Measurements from ENCODE around the gene CALD1.

CALD1 gene

DNA sequence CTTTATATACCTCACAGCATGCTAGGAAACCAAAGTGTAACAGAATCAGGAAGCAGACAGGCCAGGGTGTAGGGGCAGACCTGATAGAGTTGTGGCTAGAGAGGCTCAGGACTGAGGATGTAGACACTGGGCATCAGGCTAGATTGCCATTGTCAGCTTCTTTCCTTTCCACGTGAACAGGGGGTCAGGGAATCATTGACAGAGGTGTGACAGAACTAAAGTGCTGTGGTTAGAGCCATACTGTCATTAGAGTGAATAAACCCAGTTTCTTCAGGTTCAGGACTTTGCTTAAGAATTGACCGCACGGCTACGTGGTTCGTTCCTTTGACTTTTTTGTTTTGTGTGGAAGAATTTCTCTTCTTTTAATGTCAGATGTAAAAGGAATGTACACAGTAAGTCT, 90.7 kb downstream of the CALD1 start:
- no peak for DNase-seq

DNA sequence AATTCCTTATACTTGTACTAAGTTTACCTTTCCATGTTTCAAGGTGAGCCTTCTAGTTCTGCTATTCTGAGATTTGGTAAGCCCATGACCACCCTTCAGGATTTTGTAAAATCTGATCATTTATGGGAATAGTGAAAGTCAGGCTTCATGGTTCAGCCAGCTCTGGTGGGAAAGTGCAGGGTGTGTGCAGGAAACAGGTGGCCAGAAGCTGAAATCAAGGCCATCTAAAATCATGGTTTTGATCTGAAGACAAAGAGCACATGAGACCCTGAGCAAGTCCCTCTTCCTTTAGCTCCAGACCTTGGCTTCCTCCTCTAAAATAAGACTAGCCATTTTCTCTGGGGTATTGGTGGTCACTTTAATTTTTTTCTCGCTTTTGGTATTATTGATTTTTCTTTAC, 91.3 kb downstream of the CALD1 start:
- DNase-seq: no peak

DNA sequence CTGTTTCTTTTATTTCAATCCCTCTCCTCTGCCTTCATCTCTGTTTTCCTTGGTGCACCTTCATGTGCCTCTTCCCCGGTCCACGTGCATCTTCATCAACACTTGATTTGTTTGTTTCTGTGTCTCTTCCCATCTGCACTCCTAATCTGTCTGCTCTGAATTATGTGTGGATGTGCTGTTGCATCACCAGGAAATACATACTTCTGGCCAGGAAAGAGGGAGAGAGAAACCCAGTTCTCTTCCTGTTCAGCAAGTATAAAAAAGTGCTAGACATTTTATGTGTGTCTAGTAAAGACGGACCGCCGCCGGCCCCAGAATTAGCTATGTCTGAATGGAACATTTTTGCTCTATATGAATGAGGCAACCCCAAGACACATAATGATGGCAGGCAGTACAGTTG, 93.8 kb downstream of the CALD1 start:
- DNase-seq: no peak

DNA sequence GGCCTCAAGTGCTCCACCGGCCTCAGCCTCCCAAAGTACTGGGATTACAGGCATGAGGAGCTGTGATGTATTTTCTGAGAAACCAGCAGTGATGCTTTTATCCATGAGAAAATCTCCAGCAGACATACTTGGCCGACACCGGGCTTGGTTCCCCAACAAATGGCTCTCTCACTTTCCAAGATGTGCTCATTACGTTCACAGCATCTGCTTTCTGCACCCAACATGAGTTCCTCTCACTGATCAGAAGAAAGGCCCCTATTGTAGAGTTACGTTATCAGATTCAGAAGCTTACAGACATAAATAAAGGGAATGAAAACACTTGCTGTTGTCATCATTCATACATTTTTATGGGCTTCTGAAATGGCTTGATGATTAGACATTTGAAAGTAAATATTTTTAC, 95.0 kb downstream of the CALD1 start:
- no peak for DNase-seq

DNA sequence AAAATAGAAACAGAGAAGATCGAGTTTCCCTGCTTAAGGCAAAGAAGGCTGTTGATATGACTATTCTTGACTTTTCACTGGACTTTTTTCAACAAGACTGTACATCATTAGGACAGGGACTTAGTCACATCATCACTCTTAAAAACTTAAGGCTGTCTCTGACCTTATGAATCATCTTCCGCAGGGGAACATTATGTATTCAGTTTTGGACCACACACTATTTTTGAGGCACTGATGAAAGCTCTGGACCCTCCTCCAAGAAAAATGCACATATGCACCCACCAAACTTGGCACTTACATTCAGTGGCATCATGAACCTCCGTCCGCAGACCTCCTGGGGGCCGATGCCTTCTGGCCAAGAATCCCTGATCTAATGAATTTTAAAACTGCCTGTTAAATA, 96.4 kb downstream of the CALD1 start:
- no peak for DNase-seq

DNA sequence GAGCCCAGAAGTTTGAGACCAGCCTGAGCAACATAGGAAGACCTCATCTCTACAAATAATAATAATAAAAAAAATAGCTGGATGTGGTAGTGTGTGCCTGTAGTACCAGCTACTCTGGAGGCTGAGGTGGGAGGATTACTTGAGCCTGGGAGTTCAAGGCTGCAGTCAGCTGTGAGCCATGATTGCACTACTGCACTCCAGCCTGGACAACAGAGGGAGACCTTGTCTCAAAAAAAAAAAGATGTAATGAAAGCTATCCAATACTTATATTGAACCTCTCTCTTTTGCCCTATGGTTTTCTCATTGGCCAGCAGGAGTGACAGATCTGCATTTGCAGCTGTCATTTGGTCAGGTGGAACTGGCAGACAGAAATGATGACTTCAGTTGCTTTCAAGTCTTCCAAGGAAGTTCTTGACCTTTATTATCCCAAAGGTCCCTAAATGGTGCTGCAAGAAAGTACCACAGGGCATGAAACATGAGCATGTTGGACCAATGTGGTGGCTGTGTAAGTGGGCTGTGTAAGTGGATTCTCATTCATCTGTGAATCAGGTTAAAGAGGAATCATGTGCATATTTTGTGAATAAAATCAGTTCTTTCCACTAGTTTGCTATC, 99.4 kb downstream of the CALD1 start:
- DNase-seq: no peak

DNA sequence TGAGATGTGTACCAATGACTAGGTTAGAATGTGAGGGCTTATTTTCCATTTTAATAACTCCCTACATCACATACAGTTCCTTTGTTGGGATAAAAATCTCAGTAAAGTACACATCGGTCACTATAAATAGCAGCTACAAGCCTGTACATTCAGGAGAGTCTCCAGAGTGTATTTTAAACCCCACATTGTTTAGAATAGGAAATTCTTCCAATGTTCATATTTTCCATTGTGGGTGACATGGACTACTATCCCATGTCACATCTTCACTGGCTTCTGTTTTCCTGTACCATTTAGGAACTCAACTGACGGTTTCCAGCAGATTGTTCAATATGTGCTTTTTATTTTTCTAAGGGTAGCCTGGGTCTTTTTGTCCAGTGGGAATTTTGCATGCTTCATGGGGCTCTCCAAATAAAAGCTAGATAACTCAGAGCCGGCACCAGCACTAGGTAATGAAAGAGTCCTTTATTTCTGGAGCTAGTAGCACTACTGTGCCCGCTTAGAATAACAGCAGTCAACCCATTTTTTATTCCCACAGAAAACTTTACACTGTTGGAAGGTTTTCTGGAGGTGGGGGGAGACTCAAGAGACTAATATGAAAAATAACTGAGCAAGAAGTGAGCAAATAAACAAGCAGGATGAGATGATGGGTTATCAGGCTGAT, 100.5 kb downstream of the CALD1 start:
- no peak for DNase-seq

DNA sequence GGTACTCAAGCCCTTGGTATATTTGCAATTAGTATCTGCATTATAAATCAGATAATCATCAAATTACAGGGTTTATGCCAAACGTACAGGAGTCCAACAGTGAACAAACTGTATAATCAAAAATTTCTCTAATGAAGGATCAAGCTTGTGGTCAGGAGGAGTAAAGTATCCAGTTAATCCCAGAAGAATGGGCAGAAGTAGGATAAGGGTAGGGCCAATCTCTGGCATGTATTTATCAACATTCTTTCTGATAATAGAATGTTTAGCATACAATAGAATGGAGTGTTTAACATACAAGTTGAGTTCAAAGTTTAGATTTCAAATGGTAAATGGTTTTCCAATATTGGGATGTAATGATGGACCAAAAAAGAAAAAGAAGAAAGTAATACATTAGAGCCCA, 103.0 kb downstream of the CALD1 start:
- DNase-seq: no peak

DNA sequence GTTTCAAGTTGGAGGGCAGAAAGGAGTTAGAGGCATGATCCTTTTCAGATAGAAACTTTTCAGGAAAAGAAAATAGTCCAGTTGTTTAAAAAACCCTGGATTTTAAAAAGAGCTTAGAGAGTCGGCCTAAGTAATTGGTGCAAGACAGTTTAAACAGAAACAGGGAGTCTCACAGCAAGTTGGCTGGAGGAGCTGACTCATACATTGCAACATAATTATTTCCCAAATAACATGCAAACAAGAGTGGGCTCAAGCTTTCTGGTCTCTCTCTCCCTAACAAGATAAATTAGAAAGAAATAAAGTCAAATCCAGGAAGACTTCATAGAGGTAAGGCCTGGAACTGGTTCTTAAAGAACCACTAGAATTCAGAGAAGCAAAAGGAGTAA, 106.5 kb downstream of the CALD1 start:
- DNase-seq: no peak

DNA sequence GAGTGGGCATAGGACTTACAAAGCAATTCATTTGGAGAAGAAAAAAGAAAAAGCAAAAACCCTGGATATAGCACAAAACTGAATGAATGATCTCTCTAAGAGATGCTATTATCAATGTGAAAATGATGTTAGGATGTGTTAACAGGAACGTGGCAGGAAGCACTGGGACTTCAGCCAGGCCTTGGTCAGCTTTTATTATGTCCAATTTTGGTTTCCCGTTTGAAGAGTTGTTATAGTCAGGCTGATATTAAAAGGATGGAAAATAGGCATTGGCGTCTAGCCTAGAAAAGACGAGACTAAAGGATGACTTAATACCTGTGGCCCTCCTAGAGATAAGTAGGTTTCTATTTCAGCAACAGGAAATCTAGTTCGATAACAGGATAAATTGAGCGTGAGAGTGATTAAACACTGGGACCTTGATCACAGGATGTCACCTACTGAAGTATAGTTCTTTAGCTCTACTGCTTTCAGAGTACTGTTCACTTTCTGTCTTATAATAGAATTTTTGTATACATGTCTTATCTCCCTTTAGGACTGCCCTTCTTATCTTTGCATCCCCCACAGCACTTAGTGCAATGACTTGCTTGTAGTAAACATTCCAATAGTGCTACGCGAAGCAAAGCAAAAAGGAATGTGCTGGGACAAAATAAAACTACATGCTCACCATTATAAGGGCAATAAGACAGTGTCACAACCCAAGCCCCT, 107.1 kb downstream of the CALD1 start:
- DNase-seq: no peak

DNA sequence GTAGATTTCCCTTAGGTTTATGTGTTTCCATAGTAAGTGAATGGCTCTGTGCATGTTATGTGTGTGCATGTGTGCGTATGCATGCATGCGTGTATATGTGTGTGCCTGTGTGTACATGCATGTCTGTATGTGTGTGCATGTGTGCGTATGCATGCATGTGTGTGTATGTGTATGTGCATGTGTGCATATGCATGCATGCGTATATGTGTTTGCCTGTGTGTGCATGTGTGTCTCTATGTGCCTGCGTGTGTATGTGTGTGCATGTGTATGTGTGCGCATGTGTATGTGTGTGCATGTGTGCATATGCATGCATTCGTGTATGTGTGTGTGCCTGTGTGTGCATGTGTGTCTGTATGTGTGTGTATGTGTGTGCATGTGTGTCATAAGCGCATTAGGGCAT, 108.1 kb downstream of the CALD1 start:
- no peak for DNase-seq

DNA sequence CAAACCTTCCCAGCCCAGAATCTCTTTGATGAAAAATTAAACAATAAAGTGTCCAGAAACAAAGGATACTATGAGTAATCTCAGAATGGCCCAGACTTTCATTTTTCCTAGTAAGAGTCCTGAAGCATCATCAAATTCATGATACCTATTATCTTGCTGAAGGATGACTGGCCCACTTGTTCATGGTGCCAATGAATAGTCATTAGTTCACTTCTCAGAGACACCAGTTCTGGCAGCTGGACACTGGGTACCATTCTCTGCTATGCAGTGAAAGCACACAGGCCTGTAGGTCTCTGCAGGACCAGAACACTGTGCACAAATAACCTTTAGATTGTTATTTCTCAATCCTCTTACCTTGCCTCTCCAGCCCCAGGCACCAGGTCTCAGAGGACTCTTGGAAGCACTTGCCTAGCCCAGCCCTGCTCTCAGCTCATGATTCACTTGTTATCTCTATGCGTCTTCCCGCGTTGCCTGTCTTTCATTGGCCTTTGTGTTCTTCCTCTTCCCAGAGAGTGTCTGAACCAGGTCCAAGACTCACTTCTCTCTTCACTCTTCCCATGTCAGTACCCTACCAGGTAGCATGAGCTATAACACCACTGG, 108.8 kb downstream of the CALD1 start:
- no peak for DNase-seq

DNA sequence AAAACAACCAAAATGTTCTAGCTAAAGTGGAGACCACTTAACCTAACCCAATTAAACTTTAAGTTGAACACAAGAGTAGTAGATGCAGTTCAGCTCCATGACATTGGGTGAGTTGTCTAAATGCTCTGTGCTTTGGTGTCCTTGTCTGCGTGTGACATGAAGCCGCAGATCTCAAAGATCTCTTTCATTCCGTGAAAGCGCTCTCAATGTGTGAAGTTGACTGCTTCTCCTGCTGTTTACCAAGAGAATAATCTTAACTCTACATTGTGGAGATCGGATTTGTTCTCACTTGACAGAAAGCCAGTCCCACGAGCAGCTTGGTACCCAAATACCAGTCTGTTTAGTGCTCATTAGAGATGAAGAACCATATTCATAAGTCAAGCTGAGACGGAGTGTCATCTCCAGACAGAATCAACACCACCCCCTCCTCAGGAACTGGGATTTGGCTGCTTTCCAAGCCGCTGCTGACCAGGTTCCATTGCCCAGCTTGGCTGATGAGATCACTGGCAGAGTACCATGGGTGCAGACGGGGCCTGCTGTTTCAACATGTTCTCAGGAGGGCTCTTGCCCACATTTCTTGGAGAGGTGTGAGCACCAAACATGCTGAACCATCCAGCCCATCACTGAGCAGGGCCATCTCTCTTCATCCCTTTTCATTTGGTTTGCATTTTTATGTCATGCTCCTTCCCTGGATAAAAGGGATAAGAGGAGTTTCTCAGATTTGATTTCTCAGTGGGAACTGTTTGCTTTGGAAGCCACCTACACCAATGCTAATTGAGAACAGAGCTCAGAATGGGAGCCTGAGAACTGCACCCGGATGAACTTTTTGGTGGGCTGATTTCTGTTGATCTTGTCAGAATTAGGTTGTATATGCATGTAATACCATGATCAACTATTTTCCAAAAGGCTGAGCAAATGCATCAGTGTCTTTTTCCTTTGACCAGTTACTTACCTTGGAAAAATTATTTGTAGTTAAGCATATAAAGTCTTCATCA, 111.1 kb downstream of the CALD1 start:
- no peak for DNase-seq

DNA sequence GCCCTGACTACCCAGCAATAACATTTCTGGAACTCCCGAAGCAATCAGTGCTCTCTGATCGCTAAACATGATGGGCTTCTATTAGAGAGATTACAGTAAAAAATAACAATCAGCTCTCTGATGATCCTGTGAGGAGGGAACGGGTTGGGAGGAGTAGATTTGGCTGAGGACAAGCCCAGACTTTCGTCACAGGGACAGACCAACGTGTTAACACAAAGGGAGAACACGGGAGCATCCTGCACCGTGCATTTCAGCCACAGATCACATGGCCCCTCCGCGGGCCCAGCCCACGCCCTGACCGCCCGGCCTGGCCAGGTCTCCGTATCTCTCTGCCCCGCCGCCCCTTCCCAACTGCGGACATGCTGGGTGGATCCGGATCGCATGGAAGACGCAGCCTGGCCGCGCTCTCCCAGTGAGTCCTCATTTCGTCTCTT, 111.8 kb downstream of the CALD1 start:
- DNase-seq: peak; percentile 62

DNA sequence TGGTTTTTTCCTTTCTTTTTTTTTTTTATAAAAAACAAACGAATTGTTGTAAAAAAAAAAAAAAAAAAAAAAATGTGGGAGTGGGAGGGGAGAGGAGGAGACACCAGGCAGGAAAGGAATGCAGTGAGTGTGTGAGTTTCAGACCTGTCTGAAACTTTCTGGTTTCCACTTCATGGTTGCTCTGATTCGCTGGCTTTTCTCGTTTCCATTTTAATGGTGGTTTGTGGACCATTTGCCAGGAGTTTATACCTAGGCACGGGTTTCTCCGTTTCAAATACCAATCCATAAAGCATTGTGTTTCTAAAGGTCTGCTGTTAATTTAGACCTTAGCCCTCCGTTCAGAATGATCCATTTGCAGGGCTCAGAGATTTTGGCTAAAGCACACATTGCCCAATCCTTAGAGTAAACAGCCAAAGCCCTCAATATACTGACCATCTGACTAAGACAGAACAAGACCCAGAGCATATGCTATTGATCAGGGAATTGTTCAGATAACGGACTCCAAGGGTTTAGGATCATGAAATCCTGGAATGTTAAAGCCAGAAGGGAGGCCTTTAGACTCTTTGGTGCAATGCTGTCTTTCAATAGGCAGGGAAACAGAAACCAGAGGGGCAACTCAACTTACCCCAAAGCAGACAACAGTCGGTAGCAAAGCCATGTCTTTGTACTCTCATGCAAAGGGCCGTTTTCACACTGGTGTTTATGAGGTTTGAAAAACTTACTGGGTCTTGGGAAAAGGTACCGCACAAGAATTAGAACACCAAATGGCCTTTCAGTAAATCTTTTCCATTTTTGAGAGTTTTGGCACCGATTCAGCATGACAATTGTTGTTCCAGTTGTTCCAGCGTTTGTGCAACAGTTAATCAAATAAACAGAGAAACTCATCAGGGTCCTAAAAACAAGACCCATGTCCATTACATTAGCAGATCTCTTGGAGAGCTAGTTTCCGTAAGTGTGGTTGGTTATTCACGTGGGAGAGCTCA, 112.6 kb downstream of the CALD1 start:
- no peak for DNase-seq

DNA sequence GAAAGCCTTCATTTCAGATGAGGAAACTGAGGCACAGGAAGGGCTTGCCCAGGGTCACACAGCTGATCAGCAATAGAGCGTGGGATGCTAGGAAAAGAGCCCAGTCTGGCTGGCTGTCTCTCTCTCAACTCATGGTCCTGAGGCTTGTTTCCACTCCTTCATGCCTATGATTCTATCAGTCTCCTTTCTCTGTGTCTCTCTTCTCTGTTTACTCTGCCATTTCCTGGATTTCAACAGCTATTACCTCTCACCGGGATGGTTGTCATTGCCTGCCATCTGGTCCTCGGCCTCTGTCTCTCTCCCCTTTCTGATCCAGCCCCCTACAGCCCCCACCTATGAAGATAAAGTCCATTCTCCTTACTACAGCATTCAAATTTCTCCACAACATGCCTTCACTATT, 113.5 kb downstream of the CALD1 start:
- DNase-seq: no peak

DNA sequence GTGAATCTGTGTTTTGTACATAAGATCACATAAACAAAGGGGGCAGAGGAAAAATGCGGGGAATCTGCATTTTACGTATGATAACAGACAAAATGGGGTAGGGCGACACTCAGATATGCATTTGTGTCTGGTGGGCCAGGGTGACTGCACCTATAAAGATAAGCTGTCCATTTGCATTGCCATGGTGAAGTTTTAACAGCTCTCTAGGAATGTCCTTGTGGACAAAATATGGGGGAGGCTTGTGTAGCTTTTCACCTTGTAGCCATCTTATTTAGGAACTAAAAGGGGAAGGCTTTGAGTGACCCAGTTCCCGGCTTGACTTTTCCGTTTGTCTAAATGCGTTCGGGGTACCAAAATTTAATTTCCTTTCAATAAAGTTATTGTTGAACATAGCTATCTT, 114.5 kb downstream of the CALD1 start:
- no peak for DNase-seq

DNA sequence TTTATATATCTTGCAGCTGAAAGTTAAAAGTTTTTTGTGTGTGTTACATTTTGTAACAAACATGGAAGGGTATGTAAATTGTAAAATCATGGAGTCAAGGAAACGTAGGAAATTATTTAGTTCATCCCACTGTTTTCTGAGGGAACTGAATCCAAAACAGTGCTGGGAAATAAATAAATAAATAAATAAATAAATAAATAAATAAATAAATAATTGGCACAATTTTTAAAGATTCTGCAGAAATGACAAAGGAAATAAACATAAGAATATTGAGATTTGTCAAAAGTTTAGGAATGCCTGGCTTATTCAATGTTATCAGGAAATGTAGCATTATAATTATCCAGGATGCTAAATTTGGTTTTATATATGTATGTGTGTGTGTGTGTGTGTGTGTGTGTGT, 115.5 kb downstream of the CALD1 start:
- no peak for DNase-seq

DNA sequence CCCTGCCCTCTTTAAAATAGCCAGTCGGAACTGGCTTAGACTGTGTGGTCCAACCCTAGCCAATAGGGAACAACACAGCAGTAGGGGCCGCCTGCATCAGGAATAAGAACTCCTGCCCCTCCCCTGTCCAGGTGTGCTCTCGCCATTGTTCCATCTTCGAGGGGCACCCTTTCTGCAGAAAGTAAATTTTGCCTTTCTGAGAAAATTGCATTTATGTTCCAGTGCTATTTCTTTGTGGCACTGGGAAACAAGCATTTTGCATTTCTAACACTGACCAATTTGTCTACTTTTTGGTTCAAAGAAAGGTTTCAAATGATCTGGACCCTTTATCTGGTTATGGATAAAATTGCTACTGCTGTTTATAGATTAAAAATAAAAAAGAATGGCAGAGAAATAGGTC, 116.6 kb downstream of the CALD1 start:
- no peak for DNase-seq

DNA sequence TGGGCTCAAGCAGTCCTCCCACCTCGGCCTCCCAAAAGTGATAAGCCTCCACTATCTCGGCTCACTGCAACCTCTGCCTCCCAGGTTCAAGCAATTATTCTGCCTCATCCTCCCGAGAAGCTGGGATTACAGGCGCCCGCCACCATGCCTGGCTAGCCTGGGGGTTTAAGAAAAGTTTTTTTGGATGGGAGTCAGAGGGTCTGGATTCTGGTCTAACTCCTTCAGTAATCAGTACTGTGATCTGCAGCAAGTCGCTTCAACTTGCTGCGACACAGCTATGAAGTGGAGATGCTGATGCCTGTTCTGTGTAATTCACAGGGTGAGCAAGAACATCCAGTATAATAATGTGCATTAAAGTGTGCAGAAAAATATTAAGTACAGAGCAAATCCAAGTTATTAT, 118.5 kb downstream of the CALD1 start:
- no peak for DNase-seq

DNA sequence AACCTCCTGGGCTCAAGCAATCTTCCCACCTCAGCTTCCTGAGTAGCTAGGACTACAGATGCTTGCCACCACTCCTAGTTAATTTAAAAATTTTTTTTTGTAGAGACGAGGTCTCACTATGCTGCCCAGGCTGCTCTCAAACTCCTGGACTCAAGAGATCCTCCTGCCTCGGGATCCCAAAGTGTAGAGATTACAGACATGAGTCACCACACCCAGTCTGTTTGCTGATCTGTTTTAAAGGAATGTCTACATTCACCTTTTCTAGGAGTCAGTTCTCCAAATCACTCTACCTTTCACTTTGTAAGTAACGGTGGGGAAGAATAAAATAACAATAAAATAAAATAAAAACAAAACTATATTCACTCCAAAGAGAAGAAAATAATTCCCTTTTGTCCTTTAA, 120.3 kb downstream of the CALD1 start:
- no peak for DNase-seq

All from NCI-H1048 (cell line).